GM19035 (cell line): Measurements from ENCODE around the gene WAC.
A peak's percentile ranks its signal among the peaks of the same experiment; 100 is the strongest.
"Not testable (repeated sequence)": the region's sequence is repeated elsewhere in the genome, so short reads cannot be mapped to it uniquely, and the experiment has no call there.

ENCODE experiments used
- ATAC-seq: cut with Tn5 transposase; IDR thresholded peaks from one replicate; pipeline ENCODE4 v1.9.1; 2021; ENCODE audit not compliant: unreplicated experiment

Gene WAC

DNA sequence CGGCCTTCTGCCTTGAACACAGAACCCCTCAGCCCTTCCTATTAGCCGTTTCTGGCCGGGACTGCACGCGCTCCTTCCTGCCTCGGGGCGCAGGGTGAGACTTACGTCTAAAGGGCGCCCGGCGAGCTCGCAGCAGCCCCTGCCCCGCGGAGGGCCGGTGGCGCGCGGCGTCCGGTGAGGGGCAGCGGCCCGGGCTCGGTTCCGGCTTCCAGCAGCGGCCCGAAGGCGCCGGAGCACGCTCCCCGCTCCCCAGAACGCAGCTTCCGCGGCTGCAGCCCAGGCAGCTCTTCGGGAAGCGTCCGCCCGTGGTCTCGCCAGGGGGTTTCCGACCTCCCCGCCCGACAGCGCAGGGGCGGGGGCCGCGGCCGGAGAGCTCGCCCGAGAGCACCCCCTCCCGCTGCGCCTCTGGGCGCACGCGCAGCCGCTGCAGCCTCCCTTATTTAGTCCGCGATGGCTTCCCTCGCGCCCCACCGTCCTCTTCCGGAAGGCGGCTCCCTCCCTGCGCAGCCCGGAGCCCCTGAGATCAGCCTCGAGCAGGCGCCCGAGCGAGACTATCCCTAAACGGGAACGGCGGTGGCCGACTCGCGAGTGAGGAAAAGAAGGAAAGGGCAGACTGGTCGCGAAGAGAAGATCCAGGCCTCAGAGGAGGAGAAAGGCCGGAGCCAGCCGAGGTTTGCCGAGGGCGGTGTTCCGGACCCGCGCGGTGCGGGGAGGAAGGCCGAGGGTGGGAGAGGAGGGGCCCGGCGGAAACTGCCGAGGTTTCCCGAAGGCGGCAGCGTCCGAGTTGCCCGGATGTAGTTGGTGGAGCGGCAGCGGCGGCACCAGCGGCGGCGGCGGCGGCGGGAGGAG lies at the start of gene WAC:
TSS of gene WAC (plus strand) at position 782 of the 849 bp plus-strand sequence. CDS start 462 bp downstream, outside the sequence.
- ATAC-seq, result peak; percentile 79

GRCh38 chr10:28489206-28489605 lies 43.7 kb upstream of the WAC start:
- ATAC-seq, result no peak

- ATAC-seq, result not testable (repeated sequence)
These were observed 42.6 kb upstream of the WAC start for GRCh38 chr10:28490256-28490865.

GRCh38 chr10:28492116-28492920 lies 40.6 kb upstream of the WAC start:
- no peak for ATAC-seq

DNA sequence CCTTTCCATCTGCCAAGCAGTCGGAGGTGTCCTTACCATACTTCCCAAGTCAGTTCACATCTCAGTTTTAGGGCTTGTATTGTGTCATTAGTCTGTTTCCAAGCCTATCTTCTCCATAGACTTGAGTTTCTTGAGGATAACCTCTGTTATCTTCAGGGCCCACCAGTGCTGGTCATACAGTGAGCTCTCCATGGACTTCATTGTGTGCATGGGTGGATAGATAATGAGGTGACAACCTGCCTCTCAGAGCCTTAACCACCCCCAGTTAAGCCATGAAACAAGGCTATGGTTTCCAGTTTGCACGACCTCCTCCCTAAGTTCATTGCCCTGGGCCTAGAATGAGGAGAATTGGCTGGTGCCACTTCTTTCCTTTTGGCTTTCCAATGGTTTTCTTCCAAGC lies 38.5 kb upstream of the WAC start:
- no peak for ATAC-seq

GRCh38 chr10:28495084-28495483 lies 37.8 kb upstream of the WAC start:
- ATAC-seq, result no peak

- ATAC-seq, result no peak
These were observed 36.9 kb upstream of the WAC start for GRCh38 chr10:28496017-28496416.

- ATAC-seq, result no peak
These were observed 36.4 kb upstream of the WAC start for GRCh38 chr10:28496481-28496961.

- ATAC-seq, result no peak
These were observed 35.4 kb upstream of the WAC start for GRCh38 chr10:28497313-28498126.

- not testable (repeated sequence) for ATAC-seq
These were observed 32.7 kb upstream of the WAC start for GRCh38 chr10:28500203-28500602.

GRCh38 chr10:28503114-28503513 lies 29.8 kb upstream of the WAC start:
- no peak for ATAC-seq

- no peak for ATAC-seq
These were observed 27.5 kb upstream of the WAC start for GRCh38 chr10:28505359-28505959.

GRCh38 chr10:28508304-28508925 lies 24.5 kb upstream of the WAC start:
- ATAC-seq, result no peak

GRCh38 chr10:28509286-28509685 lies 23.6 kb upstream of the WAC start:
- no peak for ATAC-seq

DNA sequence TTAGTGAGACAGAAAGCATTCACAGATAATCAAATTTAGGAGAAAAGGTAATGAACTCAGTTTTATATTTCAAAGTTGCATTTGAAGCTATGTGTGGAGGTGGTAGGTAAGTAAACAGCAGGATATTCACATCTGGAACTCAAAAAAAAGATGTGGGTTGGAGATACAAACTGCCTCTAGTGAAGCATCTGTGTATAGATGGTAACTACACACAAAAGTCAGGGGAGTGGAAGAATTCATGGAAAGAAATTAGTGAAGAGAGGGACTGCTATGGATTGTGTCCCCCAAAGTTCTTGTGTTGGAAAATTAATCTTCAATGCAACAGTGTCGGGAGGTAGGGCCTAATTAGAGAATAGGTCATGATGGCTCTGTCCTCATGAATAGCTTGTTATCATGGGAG lies 18.3 kb upstream of the WAC start:
- ATAC-seq, result no peak

DNA sequence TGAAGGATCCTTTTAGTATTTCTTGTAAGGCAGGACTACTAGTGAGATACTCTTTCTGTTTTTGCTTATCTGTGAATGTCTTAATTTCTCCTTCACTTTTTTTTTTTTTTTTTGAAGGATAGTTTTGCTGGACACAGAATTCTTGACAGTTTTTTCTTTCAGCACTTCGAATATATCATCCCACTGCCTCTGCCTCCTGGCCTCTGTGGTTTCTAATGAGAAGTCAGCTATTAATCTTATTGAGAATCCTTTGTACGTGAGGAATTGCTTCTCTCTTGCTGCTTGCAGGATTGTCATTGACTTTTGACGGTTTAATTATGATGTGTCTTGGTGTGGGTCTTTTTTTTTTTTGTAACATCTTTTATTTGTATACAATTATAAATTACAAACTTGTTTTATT lies 12.6 kb upstream of the WAC start:
- ATAC-seq, result no peak

GRCh38 chr10:28520828-28521227 lies 12.1 kb upstream of the WAC start:
- ATAC-seq, result not testable (repeated sequence)

DNA sequence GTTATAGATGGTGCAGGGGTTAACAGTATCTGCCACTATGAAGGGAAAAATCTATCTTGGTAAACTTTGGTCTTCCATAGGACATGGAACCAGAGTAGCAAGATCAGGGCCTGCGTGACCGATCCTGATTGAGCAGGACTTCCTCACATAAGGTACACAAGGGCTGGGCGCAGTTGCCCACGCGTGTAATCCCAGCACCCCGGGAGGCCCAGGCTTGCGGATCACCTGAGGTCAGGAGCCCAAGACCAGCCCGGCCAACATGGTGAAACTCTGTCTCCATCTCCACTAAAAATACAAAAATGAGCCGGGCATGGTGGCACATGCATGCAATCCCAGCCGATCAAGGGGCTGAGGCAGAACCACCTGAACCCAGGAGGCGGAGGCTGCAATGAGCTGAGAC lies 11.0 kb upstream of the WAC start:
- not testable (repeated sequence) for ATAC-seq

GRCh38 chr10:28523725-28524252 lies 9.1 kb upstream of the WAC start:
- no peak for ATAC-seq

DNA sequence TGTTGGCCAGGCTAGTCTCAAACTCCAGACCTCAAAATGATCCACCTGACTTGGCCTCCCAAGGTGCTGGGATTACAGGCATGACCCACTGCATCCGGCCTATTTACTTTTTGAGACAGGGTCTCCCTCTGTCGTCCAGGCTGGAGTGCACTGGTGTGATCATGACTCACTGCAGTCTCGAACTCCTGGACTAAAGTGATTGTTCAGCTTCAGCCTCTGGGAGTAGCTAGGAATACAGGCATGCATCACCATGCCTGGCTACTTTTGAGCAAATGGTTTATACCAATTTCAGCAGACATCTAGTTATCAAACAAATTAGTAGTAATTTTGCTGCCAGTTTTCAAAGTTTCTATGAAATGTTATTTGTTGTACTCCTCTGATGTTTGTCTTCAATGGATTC lies 2.2 kb upstream of the WAC start:
- no peak for ATAC-seq
